HL-60 (cell line): Measurements from ENCODE around the gene ADGRA1.

Experiments
- CTCF ChIP-seq: IDR thresholded peaks from one replicate; pipeline ENCODE4 v1.5.1; 2011; ENCODE audit warnings: low read length, control low read depth, inconsistent platforms; ENCODE audit not compliant: insufficient read depth
- POLR2AphosphoS5 ChIP-seq: IDR thresholded peaks from 2 replicates; pipeline ENCODE4 v1.6.1; 2012; ENCODE audit warnings: low read depth
- REST ChIP-seq: IDR thresholded peaks from 2 replicates; pipeline ENCODE4 v1.6.1; 2012; ENCODE audit warnings: low read depth; ENCODE audit not compliant: insufficient replicate concordance
- SPI1 ChIP-seq: IDR thresholded peaks from 2 replicates; pipeline ENCODE4 v1.6.1; 2012; ENCODE audit warnings: low read depth, mild to moderate bottlenecking, borderline replicate concordance

GRCh38 chr10:133159611-133159949, 71.9 kb downstream of the ADGRA1 start:
- no peak for TF ChIP-seq CTCF
- no peak for TF ChIP-seq REST
- no peak for TF ChIP-seq POLR2AphosphoS5
- no peak for TF ChIP-seq SPI1
